DMS53 treated with DMSO at 0.1 percent for 48 hours (cell line): Measurements from ENCODE around the gene NUDT4B.
"Not testable (repeated sequence)": the region's sequence is repeated elsewhere in the genome, so short reads cannot be mapped to it uniquely, and the experiment has no call there.

ENCODE experiments used
- DNase-seq: peaks from one replicate; lab custom pipeline; 2025; ENCODE audit not compliant: unreplicated experiment; lab: John Stamatoyannopoulos, UW

NUDT4B gene

GRCh38 chr1:148748563-148749334, at the start of gene NUDT4B:
Gene NUDT4B (plus strand): TSS chr1:148748774. CDS start chr1:148748953, 179 bp downstream.
- DNase-seq = not testable (repeated sequence)

- not testable (repeated sequence) for DNase-seq
Observed at GRCh38 chr1:148699357-148699756, 49.2 kb upstream of the NUDT4B start.

GRCh38 chr1:148702242-148702641, 46.3 kb upstream of the NUDT4B start:
- DNase-seq = not testable (repeated sequence)

- DNase-seq = not testable (repeated sequence)
Observed at GRCh38 chr1:148703973-148704591, 44.5 kb upstream of the NUDT4B start.

GRCh38 chr1:148705316-148705948, 43.1 kb upstream of the NUDT4B start:
- not testable (repeated sequence) for DNase-seq

- DNase-seq = not testable (repeated sequence)
Observed at GRCh38 chr1:148708779-148709333, 39.7 kb upstream of the NUDT4B start.

GRCh38 chr1:148710772-148711523, 37.6 kb upstream of the NUDT4B start:
- not testable (repeated sequence) for DNase-seq

- not testable (repeated sequence) for DNase-seq
Observed at GRCh38 chr1:148712353-148712752, 36.2 kb upstream of the NUDT4B start.

- DNase-seq = not testable (repeated sequence)
Observed at GRCh38 chr1:148715518-148715917, 33.1 kb upstream of the NUDT4B start.

- not testable (repeated sequence) for DNase-seq
Observed at GRCh38 chr1:148716966-148717520, 31.5 kb upstream of the NUDT4B start.

- not testable (repeated sequence) for DNase-seq
Observed at GRCh38 chr1:148720918-148721317, 27.7 kb upstream of the NUDT4B start.

GRCh38 chr1:148722758-148723157, 25.8 kb upstream of the NUDT4B start:
- not testable (repeated sequence) for DNase-seq

- DNase-seq = not testable (repeated sequence)
Observed at GRCh38 chr1:148723515-148723914, 25.1 kb upstream of the NUDT4B start.

GRCh38 chr1:148724872-148725271, 23.7 kb upstream of the NUDT4B start:
- not testable (repeated sequence) for DNase-seq

- not testable (repeated sequence) for DNase-seq
Observed at GRCh38 chr1:148727862-148728261, 20.7 kb upstream of the NUDT4B start.

- DNase-seq = not testable (repeated sequence)
Observed at GRCh38 chr1:148729128-148729527, 19.4 kb upstream of the NUDT4B start.

- DNase-seq = not testable (repeated sequence)
Observed at GRCh38 chr1:148729541-148729940, 19.0 kb upstream of the NUDT4B start.

- DNase-seq = not testable (repeated sequence)
Observed at GRCh38 chr1:148732277-148732676, 16.3 kb upstream of the NUDT4B start.

GRCh38 chr1:148733585-148734310, 14.8 kb upstream of the NUDT4B start:
- DNase-seq = not testable (repeated sequence)

- DNase-seq = not testable (repeated sequence)
Observed at GRCh38 chr1:148734311-148734662, 14.3 kb upstream of the NUDT4B start.
